ENCODE data around the gene EAPP. TPM values are rescaled to one million over a fixed set of nuclear protein-coding genes. Genes with fewer than 3 reads are reported as not detected.
"Not testable (repeated sequence)": the region's sequence is repeated elsewhere in the genome, so short reads cannot be mapped to it uniquely, and the experiment has no call there.

The EAPP gene
- polyA plus RNA-seq, 10 donors = 29.4 to 34.8 (median 31.5) TPM

DNA sequence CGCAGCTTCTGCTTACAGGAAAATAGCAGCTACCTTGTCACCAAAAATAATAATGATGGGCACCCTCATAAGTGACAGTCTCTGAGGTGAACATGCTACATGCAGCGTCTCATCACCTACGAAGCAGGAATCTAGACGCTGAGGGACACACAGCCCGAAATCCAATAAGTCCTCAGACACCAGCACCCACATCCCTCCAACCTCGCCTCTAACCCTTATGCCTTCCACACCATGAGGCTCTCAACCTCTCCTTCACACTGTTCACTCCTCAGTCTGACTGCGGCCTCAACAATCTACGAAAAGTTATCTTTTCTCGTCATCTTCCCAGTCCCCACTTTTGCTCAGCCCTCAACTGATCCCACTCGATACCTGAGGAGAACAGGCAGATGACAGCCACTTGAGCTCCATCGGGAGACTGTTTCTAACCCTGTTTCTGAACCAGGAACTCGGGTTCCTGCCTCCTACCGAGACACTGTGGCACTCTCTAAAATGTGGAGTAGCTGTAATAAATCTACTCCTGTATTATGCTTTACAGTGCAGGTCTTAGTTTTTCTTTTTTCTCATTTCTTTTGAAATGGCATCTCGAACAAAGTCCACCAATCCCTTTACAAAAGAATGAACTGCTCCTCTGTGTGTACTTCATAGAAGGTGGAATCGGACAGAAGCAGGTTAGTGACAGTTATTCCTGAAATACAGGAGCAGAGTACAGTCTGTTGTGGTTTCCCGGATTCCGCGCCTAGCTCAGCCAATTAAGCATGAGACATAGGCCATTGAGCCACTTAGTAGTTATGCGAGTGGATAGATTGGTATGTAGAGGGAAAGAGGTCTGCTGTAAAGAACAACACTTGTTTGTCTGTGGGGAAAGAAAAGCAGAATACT is 919 bp upstream of the EAPP start:
- DNase-seq = not testable (repeated sequence)

DNA sequence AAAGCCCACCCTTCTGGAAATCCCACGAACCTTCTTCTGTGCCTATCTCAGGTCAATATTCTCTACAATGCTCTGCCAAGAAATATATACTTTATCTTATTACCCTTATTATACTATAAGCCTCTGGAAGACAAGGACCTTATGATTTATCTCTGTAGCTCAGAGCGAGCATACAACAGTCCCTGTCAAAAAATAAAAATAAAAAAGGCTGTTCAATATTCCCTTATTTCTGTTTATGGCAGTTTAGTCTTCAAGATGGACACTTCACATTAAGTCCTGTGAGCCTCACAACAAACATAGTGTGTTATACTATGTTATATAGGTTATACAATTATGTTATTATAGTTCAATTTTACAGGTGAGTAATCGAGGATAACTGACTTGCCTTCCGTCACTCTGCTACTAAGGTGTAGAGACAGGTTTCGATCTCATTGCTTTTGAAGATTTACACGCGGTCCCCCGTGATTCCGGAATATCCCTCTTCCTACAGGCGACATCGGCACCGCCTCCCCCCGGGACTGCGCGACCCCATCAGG is 562 bp downstream of the EAPP start:
- no peak for DNase-seq

DNA sequence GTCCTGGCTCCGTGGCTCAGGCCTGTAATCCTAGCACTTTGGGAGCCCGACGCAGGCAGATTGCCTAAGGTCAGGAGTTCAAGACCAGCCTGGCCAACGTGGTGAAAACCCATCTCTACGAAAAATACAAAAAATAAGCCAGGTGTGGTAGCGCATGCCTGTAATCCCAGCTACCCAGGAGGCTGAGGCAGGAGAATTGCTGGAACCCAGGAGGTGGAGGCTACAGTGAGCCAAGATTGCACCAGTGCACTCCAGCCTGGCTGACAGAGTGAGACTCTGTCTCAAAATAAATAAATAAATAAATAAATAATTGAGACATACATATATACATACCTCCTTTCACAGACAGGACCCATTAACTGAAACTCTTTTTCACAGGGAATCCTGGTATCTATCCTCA is 1.4 kb downstream of the EAPP start:
- not testable (repeated sequence) for DNase-seq

DNA sequence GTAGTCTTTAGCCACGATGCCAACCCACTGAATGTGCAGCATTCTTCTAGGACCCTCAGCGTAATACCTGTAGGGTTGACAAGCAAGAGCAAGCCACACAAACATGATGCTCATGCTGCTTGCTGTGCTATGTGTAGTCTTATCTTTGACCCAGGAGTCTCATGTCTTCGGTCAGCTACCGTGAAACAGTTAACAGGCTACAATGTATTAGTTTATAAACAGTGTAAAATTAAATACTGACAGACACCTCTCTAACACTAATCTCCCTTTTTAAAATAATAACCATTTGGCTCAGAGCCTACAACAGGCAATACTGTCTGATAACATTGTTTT is 1.9 kb downstream of the EAPP start:
- no peak for DNase-seq

DNA sequence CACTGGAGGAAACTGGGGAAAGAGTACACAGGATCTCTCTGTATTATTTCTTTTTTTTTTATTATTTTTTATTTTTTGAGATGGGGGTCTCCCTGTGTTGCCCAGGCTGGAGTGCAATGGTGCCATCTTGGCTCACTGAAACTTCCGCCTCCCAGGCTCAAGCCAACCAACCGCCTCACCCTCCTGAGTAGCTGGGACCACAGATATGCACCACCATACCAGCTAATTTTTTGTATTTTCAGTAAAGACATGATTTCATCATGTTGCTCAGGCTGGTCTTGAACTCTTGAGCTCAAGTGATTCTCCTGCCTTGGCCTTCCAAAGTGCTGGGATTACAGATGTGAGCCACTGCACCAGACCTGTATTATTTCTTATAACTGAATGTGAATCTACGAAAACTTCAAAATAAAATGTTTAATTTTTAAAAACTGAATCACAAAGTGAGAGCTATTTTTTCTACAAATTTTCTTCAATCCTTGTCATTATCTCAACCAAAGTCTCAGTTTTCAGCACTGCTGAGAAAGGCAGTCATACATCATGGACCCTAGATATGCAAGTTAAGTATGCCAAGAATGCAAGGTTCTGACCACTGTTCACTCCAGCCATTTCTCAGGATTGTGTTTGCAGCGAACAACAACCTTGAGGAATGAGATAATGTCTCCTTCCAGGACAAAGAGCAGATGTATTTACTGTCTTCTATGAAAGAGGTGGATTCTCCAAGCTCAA is 2.4 kb downstream of the EAPP start:
- peak in 1 of 3 donors; percentile 24 for DNase-seq

DNA sequence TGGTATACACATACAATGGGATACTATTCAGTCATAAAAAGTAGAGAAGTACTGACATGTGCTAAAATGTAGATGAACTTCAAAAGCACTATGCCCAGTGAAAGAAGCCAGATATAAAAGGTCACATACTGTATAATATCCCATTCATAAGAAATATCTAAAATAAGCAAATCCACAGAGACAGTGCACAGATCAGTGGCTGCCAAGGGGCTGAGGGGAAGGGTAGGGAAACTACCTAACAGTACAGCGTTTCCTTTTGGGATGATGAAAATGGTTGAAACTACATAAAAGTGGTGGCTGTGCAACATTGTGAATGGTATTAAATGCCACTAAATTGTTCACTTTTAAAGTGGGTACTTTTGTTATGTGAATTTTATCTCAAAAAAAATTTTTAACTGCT is 11.9 kb downstream of the EAPP start:
- no peak for DNase-seq

DNA sequence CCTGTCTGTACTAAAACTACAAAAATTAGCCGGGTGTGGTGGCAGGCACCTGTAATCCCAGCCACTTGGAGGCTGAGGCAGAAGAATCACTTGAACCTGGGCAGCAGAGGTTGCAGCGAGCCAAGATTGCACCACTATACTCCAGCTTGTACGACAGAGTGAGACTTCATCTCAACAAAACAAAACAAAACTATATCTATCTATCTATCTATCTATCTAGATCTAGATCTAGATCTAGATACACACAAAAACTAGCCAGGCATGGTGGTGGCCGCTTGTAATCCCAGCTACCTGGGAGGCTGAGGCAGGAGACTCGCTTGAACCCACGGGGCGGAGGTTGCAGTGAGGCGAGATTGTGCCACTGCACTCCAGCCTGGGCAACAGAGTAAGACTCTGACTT is 15.3 kb downstream of the EAPP start:
- DNase-seq = not testable (repeated sequence)

DNA sequence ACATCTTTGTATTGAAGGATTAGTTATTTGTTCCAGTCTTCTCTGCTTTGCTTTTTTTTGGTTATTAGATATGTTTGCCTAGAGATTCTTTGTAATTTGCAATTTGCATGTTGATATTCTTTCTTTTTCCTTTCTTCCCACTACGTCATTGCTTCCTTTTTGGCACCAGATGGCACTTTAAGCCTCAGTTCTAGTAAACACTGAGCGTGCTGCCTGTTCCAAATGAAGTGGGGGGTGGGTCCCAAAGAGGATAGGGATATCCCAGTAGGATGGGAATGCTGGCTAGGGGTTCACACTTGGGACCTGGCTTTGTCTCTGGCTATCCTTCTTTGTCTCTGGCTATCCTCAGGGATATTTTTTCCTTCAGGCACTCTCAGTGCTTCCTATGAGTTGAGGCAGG is 17.0 kb downstream of the EAPP start:
- no peak for DNase-seq

DNA sequence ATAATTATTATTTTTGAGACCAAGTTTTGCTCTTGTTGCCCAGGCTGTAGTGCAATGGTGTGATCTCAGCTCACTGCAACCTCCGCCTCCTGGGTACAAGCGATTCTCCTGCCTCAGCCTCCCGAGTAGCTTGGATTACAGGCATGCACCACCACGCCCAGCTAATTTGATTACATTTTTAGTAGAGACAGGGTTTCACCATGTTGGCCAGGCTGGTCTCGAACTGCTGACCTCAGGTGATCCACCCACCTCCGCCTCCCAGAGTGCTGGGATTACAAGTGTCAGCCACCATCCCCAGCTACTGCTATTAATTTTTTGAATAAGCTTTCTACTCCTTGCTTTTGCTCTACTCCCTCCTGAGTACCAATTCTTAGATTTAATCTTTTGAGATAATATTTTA is 18.4 kb downstream of the EAPP start:
- DNase-seq = not testable (repeated sequence)

DNA sequence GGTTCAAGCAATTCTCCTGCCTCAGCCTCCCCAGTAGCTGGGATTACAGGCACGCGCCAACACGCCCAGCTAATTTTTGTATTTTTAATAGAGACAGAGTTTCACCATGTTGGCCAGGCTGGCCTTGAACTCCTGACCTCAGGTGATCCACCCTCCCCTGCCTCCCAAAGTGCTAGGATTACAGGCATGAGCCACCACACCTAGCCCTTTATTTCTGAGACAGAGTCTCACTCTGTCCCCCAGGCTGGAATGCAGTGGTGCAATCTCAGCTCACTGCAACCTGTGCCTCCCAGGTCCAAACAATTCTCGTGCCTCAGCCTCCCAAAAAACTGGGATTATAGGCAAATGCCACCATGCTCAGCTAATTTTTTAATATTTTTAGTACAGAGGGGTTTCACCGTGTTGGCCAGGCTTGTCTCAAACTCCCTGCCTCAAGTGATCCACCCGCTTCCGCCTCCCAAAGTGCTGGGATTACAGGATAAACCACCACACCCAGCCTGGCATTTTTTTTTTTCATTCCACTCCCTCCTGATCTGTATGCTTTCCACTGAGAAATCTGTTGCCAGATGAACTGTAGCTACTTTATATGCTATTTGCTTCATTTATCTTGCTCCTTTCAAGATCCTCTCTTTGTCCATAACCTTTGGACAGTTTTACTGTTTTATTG is 19.1 kb downstream of the EAPP start:
- DNase-seq = not testable (repeated sequence)

DNA sequence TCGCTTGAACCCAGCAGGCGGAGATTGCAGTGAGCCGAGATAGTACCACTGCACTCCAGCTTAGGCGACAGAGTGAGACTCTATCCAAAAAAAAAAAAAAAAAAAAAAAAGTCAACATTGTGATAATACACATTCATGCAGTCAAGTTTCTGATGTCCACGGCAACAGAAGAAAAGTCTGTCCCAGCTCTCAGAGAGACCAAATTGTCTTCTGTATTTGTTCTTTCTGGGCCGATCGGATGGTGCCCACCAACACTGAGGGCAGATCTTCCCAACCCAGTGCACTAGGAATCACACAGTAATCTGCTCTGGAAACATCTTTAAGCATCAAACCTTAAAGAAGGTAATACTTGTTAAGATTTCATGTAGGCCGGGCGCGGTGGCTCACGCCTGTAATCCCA is 31.6 kb downstream of the EAPP start:
- DNase-seq = no peak

DNA sequence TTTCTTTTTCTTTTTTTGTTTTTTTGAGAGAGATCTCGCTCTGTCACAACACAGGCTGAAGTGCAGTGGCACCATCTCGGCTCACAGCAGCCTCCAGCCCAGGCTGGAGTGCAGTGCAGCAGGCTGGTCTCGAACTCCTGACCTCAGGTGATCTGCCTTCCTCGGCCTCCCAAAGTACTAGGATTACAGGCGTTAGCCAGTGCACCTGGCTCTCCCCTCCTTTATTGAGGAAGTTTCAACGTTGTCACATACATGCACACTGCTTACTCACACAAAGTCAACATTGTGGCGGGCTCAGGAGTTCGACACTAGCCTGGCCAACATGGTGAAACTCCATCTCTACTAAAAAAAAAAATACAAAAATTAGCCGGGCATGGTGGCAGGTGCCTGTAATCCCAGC is 32.0 kb downstream of the EAPP start:
- no peak for DNase-seq

DNA sequence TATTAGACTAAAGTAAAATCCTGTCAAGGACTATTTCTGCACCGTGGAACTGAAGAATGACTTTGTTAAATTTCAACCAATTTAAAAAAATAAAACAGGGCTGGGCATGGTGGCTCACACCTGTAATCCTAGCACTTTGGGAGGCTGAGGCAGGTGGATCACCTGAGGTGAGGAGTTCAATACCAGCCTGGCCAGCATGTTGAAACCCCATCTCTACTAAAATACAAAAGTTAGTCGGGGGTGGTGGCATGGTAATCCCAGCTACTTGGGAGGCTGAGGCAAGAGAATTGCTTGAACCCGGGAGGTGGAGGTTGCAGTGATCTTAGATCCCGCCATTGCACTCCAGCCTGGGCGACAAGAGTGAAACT is 34.4 kb downstream of the EAPP start:
- not testable (repeated sequence) for DNase-seq

DNA sequence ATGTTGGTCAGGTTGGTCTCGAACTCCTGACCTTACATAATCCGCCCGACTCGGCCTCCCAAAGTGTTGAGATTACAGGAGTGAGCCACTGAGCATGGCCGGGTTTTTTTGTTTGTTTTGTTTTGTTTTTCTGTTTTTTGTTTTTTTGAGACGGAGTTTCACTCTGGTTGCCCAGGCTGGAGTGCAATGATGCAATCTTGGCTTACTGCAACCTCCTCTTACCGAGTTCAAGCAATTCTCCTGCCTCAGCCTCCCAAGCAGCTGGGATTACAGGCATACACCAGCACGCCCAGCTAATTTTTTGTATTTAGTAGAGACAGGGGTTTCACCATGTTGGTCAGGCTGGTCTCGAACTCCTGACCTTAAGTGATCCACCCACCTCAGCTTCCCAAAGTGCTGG is 35.5 kb downstream of the EAPP start:
- DNase-seq = not testable (repeated sequence)

DNA sequence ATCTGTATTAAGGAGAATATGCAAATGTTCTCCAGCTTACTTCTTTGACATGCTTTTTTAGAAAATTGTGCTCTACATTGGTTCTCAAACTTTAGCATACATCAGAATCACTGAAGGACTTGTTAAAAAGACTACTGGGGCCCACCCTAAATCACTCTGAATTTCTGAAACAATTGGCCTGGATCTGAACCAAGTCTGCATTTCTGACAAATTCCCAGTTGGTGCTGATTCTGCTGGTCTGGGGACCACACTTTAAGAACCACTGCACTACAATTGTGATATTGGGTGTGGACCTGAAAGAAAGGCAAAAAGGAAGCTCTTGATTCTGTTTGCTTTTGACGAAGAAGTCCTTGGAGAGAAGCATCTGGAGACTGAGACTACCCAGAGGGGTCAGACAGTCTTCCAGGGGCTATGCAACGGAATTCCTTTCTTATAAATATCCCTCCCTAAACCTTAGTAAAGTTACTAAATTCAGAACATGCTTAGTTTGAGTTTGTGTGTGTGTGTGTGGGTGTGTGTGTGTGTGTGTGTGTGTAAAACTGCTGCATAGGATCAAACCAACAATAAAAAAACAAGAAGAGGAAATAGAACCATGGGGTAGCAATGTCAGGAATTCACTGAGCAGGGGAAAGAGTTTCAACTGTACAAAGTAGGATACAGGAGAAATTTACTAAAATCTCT is 36.8 kb downstream of the EAPP start:
- DNase-seq = peak in 1 of 3 donors; percentile 23

DNA sequence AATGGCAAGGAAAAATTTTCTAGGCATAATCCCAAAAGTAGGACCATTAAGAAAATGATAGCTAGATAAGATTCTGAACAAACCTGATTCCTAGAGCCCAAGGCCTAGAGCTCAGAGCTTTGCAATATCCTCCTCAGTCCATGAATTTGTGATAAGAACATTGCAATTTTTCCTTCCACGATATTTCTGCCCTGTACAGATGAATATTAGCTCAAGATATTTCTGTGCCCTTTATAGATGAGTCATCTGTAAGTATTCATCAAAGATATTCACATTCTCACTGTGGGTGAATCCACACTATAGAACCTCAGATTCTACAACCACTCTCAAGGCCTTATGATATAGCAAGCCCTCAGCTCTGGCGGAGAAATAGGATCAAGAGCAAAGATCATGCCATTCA is 37.5 kb downstream of the EAPP start:
- no peak for DNase-seq

DNA sequence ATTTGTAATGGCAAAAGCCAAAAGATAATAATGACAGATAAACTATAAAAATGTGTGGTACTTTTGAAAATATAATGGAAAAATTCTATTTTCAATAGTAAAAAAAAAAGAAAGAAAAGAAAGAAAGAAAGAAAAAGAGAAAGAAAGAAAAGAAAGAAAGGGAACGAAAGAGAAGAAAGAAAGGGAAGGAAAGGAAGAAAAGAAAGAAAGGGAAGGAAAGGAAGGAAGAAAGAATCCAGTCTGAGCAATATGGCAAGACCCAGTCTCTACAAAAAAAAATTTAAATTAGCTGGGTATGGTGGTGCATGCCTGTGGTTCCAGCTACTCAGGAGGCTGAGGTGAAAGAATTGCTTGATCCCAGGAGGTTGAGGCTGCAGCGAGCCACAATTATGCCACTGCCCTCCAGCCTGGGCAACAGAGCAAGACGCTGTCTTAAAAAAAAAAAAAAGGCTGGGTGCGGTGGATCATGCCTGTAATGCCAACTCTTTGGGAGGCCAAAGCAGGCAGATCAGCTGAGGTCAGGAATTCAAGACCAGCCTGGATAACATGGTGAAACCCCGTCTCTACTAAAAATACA is 38.4 kb downstream of the EAPP start:
- no peak for DNase-seq

DNA sequence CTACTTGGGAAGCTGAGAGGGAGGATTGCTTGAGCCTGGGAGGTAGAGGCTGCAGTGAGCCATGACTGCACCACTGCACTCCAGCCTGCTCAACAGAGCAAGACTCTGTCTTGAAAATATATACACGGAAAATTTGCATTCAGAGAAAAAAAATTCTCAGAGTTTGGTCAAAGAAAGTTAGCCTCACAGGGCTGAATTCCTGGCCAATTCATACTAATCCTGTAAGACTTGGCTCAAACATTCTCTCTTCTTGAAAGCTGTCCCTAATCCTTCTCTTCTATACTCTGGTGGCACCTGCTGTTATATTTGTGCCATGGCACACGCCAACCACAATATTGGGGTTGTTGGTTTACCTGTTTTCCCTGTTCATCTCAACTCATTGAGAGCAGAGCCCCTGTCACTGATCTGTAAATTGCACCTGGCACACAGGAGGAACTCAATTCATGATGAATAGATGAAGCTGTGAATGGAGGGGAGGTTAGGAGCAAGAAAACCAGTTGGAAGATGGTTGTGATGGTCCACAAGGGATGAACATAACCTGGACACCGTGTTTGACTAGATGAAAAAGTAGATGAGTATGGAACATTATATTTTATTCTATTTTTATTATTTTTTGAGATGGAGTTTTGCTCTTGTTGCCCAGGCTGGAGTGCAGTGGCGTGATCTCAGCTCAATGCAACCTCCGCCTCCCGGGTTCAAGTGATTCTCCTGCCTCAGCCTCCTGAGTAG is 40.7 kb downstream of the EAPP start:
- DNase-seq = peak in 2 of 3 donors; percentile 13 to 31

DNA sequence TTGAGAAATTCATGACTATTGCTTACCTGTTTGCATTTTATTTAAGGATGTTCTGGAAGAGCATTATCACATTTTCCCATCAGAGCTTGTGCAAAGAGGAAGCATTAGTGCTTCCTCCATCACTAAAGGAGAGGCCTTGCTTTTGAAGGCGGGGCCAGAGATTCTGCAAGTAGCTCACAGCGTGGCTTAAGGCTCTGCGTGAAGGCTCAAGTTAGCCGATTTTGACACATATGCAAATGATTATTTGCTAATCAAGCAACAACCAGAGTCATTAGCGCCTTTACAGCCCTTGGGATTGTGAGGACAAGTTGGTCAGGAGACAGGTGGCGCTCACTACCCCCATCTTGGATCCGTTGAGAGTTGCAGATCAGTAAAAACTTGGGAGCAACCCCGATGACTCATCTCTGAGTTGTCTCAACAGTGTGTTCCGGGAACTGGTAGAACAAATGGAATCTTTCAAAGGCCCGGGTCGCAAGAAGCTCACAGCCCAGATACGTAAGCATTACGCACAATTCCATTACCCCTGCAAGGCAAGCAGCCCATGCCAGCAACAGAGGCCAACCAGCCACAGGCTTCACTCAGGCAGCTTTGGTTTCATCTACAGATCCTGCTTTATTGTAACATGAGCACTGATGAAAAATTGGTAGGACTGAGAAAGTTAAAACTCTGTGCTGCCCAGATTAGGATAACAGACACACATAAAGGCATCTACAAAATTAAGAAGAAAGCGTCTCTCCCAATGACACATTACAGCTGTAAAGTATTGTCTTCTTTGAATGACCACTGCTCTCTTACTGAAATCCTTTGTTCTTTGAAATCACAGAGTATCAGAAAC is 42.6 kb downstream of the EAPP start:
- peak; percentile 90 to 95 (median 93) for DNase-seq

All from muscle of back (tissue), 11 donors.